A549 (cell line): Measurements from ENCODE around the gene BBIP1.

Source experiments
- BCL3 ChIP-seq: fragments of >200 bp; sonication (Bioruptor Twin); formaldehyde crosslinking; IDR thresholded peaks from 3 replicates; pipeline ENCODE4 v1.6.1; 2016
- PHF8 ChIP-seq: fragments of 200-600 bp; sonication (generic); IDR thresholded peaks from 2 replicates; pipeline ENCODE4 v1.6.1; 2016; ENCODE audit warnings: low read depth, mild to moderate bottlenecking, antibody characterized with exemption, moderate library complexity, borderline replicate concordance
- POLR2A ChIP-seq: IDR thresholded peaks from 2 replicates; pipeline ENCODE4 v1.6.1; 2012; ENCODE audit warnings: mild to moderate bottlenecking, low read length
- RAD21 ChIP-seq, 2 experiments: fragments of >200 bp in 1 of 2; sonication (Bioruptor Twin) in 1 of 2; formaldehyde crosslinking in 1 of 2; IDR thresholded peaks in 1 of 2; conservative IDR thresholded peaks in 1 of 2; 2 replicates in 1 of 2; 3 replicates in 1 of 2; pipeline ENCODE4 v1.6.1; 2012 to 2018; ENCODE audit warnings: inconsistent platforms in 1 of 2

GRCh38 chr10:110910138-110910537 is 8.8 kb downstream of the BBIP1 start:
- no peak for TF ChIP-seq POLR2A
- TF ChIP-seq RAD21 (conservative IDR thresholded peaks at IDR 0.05 in 1 of 2, IDR thresholded peaks at IDR 0.05 in 1 of 2), result no peak
- TF ChIP-seq PHF8, result no peak
- TF ChIP-seq BCL3, result no peak
